HL-60 (cell line): ENCODE measurements around the gene CLDN7.

Experiments used
- DNase-seq, 2 experiments: peaks; one replicate each; pipeline ENCODE4 v3.0.0-alpha.2; 2010 to 2020; ENCODE audit warnings: low read depth in 1 of 2, low spot score in 1 of 2
- H3K27ac ChIP-seq: fragments of 250-450 bp; sonication (Bioruptor Pico); replicated peaks from 2 replicates; pipeline ENCODE4 v1.5.1; 2020; ENCODE audit warnings: mild to moderate bottlenecking, moderate library complexity
- H3K27me3 ChIP-seq: fragments of 250-450 bp; sonication (Bioruptor Pico); 2 replicates; pipeline ENCODE4 v1.5.1; 2021; ENCODE audit warnings: mild to moderate bottlenecking, moderate library complexity; ENCODE audit not compliant: insufficient read depth, poor library complexity, severe bottlenecking
- H3K4me3 ChIP-seq: replicated peaks from 2 replicates; pipeline ENCODE4 v1.5.1; 2011; ENCODE audit warnings: mild to moderate bottlenecking, control low read depth, low read length; ENCODE audit not compliant: insufficient read depth
- CTCF ChIP-seq: IDR thresholded peaks from one replicate; pipeline ENCODE4 v1.5.1; 2011; ENCODE audit warnings: low read length, control low read depth, inconsistent platforms; ENCODE audit not compliant: insufficient read depth
- GABPA ChIP-seq: IDR thresholded peaks from 2 replicates; pipeline ENCODE4 v1.6.1; 2012; ENCODE audit warnings: low read depth
- POLR2AphosphoS5 ChIP-seq: IDR thresholded peaks from 2 replicates; pipeline ENCODE4 v1.6.1; 2012; ENCODE audit warnings: low read depth
- REST ChIP-seq: IDR thresholded peaks from 2 replicates; pipeline ENCODE4 v1.6.1; 2012; ENCODE audit warnings: low read depth; ENCODE audit not compliant: insufficient replicate concordance
- SPI1 ChIP-seq: IDR thresholded peaks from 2 replicates; pipeline ENCODE4 v1.6.1; 2012; ENCODE audit warnings: low read depth, mild to moderate bottlenecking, borderline replicate concordance
- long read RNA-seq: library from polyadenylated mRNA; unstranded; transcript quantifications from one replicate; pipeline ENCODE4 v2.0.0, GENCODE V29; 2020

The CLDN7 gene
- long read RNA-seq, result 0 reads

- TF ChIP-seq POLR2AphosphoS5, result no peak
- TF ChIP-seq CTCF, result no peak
- no peak for TF ChIP-seq SPI1
- TF ChIP-seq REST, result no peak
- no peak for TF ChIP-seq GABPA
- DNase-seq, result no peak
- H3K27me3 ChIP-seq, result peaks cover 2% of the 10 kb centered on the region
- peak within 1 kb of the TSS; percentile 16 for H3K4me3 ChIP-seq
- no peak within 1 kb of the TSS for H3K27ac ChIP-seq
Observed at GRCh38 chr17:7262192-7262934, at the start of gene CLDN7. Gene CLDN7 (minus strand): TSS chr17:7262478. CDS start chr17:7262043, 435 bp downstream.

GRCh38 chr17:7311110-7311705, 48.9 kb upstream of the CLDN7 start:
- Histone ChIP-seq H3K4me3 (no peak overlapping the region), H3K27ac (no peak overlapping the region), H3K27me3 (no peaks in the 10 kb centered on the region)
- no peak for TF ChIP-seq GABPA
- TF ChIP-seq SPI1, result no peak
- TF ChIP-seq CTCF, result no peak
- no peak for TF ChIP-seq REST
- no peak for TF ChIP-seq POLR2AphosphoS5
- no peak for DNase-seq

- TF ChIP-seq GABPA (no peak), CTCF (no peak), SPI1 (no peak), REST (no peak), POLR2AphosphoS5 (no peak)
- H3K27ac ChIP-seq, result no peak overlapping the region
- H3K27me3 ChIP-seq, result no peaks in the 10 kb centered on the region
- no peak overlapping the region for H3K4me3 ChIP-seq
- DNase-seq, result no peak
Observed at GRCh38 chr17:7309628-7310027, 47.4 kb upstream of the CLDN7 start.
